DND-41 (cell line): ENCODE measurements around the gene KCNH8.

Experiments used
- ATAC-seq: fragments of 200-7000 bp; cut with Tn5 transposase; 3 replicates; pipeline ENCODE4 v1.9.1; 2021; ENCODE audit warnings: low read depth; ENCODE audit not compliant: insufficient read depth
- DNase-seq: peaks from one replicate; pipeline ENCODE4 v3.0.0-alpha.2; 2020
- H2AFZ ChIP-seq: 2 replicates; pipeline ENCODE4 v1.6.0; 2012; ENCODE audit warnings: low read depth, low read length
- H3K27ac ChIP-seq: 2 replicates; pipeline ENCODE4 v1.5.1; 2012; ENCODE audit warnings: low read length, inconsistent platforms
- H3K27me3 ChIP-seq: fragments of 200-600 bp; sonication (generic); 2 replicates; pipeline ENCODE4 v1.6.0; 2012; ENCODE audit warnings: low read length, mild to moderate bottlenecking, inconsistent platforms; ENCODE audit not compliant: insufficient read depth, poor library complexity
- H3K36me3 ChIP-seq: 2 replicates; pipeline ENCODE4 v1.5.1; 2012; ENCODE audit warnings: low read length, inconsistent platforms; ENCODE audit not compliant: insufficient read depth
- H3K4me1 ChIP-seq: 2 replicates; pipeline ENCODE4 v1.5.1; 2012; ENCODE audit warnings: mild to moderate bottlenecking, low read length; ENCODE audit not compliant: insufficient read depth
- H3K4me2 ChIP-seq: 2 replicates; pipeline ENCODE4 v1.6.0; 2012; ENCODE audit warnings: mild to moderate bottlenecking, moderate library complexity, low read length, inconsistent platforms; ENCODE audit not compliant: insufficient read depth
- H3K4me3 ChIP-seq, 2 experiments: fragments of 200-600 bp in 1 of 2; shearing (Covaris generic) in 1 of 2; 2 replicates each; pipeline ENCODE4 v1.5.1; 2012 to 2016; ENCODE audit warnings: inconsistent platforms in 2 of 2, low read length in 2 of 2, mild to moderate bottlenecking in 2 of 2, low read depth in 1 of 2, moderate library complexity in 1 of 2
- H3K79me2 ChIP-seq: 2 replicates; pipeline ENCODE4 v1.6.0; 2012; ENCODE audit warnings: low read length, inconsistent platforms; ENCODE audit not compliant: insufficient read depth
- H3K9ac ChIP-seq: 2 replicates; pipeline ENCODE4 v1.6.0; 2012; ENCODE audit warnings: low read depth, mild to moderate bottlenecking, inconsistent platforms, low read length, moderate library complexity
- H3K9me3 ChIP-seq: 2 replicates; pipeline ENCODE4 v1.5.1; 2012; ENCODE audit warnings: low read length, moderate library complexity, mild to moderate bottlenecking, inconsistent platforms; ENCODE audit not compliant: insufficient read depth, severe bottlenecking
- H4K20me1 ChIP-seq: 2 replicates; pipeline ENCODE4 v1.6.0; 2012; ENCODE audit warnings: low read length; ENCODE audit not compliant: insufficient read depth
- EZH2 ChIP-seq: IDR thresholded peaks from 3 replicates; pipeline ENCODE4 v1.6.1; 2012; ENCODE audit warnings: borderline replicate concordance, low read depth, mild to moderate bottlenecking, moderate library complexity, low read length, inconsistent platforms; ENCODE audit not compliant: severe bottlenecking
- TF ChIP-seq, protein P1 (sequence below): IDR thresholded peaks from 2 replicates; pipeline ENCODE4 v1.5.1; 2012; ENCODE audit warnings: borderline replicate concordance, low read length, moderate library complexity, mild to moderate bottlenecking; ENCODE audit not compliant: poor library complexity, severe bottlenecking; ENCODE audit errors: extremely low read depth

Gene KCNH8

GRCh38 chr3:19331931-19332330 is 183.6 kb downstream of the KCNH8 start:
- H3K36me3 ChIP-seq: no peaks in the 10 kb centered on the region
- TF ChIP-seq EZH2: no peak
- TF ChIP-seq, protein P1, sequence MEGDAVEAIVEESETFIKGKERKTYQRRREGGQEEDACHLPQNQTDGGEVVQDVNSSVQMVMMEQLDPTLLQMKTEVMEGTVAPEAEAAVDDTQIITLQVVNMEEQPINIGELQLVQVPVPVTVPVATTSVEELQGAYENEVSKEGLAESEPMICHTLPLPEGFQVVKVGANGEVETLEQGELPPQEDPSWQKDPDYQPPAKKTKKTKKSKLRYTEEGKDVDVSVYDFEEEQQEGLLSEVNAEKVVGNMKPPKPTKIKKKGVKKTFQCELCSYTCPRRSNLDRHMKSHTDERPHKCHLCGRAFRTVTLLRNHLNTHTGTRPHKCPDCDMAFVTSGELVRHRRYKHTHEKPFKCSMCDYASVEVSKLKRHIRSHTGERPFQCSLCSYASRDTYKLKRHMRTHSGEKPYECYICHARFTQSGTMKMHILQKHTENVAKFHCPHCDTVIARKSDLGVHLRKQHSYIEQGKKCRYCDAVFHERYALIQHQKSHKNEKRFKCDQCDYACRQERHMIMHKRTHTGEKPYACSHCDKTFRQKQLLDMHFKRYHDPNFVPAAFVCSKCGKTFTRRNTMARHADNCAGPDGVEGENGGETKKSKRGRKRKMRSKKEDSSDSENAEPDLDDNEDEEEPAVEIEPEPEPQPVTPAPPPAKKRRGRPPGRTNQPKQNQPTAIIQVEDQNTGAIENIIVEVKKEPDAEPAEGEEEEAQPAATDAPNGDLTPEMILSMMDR: no peak
- DNase-seq: no peak

GRCh38 chr3:19334120-19334519 is 185.8 kb downstream of the KCNH8 start:
- H3K36me3 ChIP-seq: no peaks in the 10 kb centered on the region
- no peak overlapping the region for H2AFZ ChIP-seq
- DNase-seq: no peak
- no peaks in the 10 kb centered on the region for H3K4me1 ChIP-seq
- H3K27ac ChIP-seq: no peak overlapping the region
- no peak overlapping the region for H3K9ac ChIP-seq
- no peak overlapping the region for H3K4me2 ChIP-seq
- no peaks in the 10 kb centered on the region for H3K79me2 ChIP-seq
- ATAC-seq: no peak
- TF ChIP-seq, protein P1: no peak
- TF ChIP-seq EZH2: no peak
- no peaks in the 10 kb centered on the region for H3K9me3 ChIP-seq
- H4K20me1 ChIP-seq: no peaks in the 10 kb centered on the region
- H3K27me3 ChIP-seq: no peaks in the 10 kb centered on the region
- no peak overlapping the region for H3K4me3 ChIP-seq

More at GRCh38 chr3:19331931-19332330, 183.6 kb downstream of the KCNH8 start:
- H3K79me2 ChIP-seq: no peaks in the 10 kb centered on the region
- no peaks in the 10 kb centered on the region for H3K4me1 ChIP-seq
- no peak overlapping the region for H3K27ac ChIP-seq
- H3K4me3 ChIP-seq: no peak overlapping the region
- H2AFZ ChIP-seq: no peak overlapping the region
- no peak overlapping the region for H3K4me2 ChIP-seq
- no peak for ATAC-seq
- H3K9ac ChIP-seq: no peak overlapping the region
- no peaks in the 10 kb centered on the region for H3K27me3 ChIP-seq
- no peaks in the 10 kb centered on the region for H3K9me3 ChIP-seq
- no peaks in the 10 kb centered on the region for H4K20me1 ChIP-seq

- Histone ChIP-seq H4K20me1 (no peaks in the 10 kb centered on the region), H3K27me3 (no peaks in the 10 kb centered on the region), H3K36me3 (no peaks in the 10 kb centered on the region), H3K4me1 (no peaks in the 10 kb centered on the region), H3K79me2 (no peaks in the 10 kb centered on the region), H3K27ac (no peak overlapping the region), H3K9ac (no peak overlapping the region), H3K4me2 (no peak overlapping the region), H3K9me3 (no peaks in the 10 kb centered on the region), H3K4me3 (no peak overlapping the region), H2AFZ (no peak overlapping the region)
- no peak for ATAC-seq
- DNase-seq: no peak
- TF ChIP-seq, protein P1: no peak
Observed at GRCh38 chr3:19338769-19339168, 190.5 kb downstream of the KCNH8 start.

- Histone ChIP-seq H3K4me3 (no peak overlapping the region), H4K20me1 (no peaks in the 10 kb centered on the region)
Observed at GRCh38 chr3:19342389-19342788, 194.1 kb downstream of the KCNH8 start.

More at GRCh38 chr3:19342389-19342788, 194.1 kb downstream of the KCNH8 start:
- DNase-seq: no peak
- no peaks in the 10 kb centered on the region for H3K27me3 ChIP-seq
- H3K4me1 ChIP-seq: no peaks in the 10 kb centered on the region
- H3K36me3 ChIP-seq: no peaks in the 10 kb centered on the region
- H3K4me2 ChIP-seq: no peak overlapping the region
- TF ChIP-seq, protein P1: no peak
- no peak for TF ChIP-seq EZH2
- H3K9me3 ChIP-seq: no peaks in the 10 kb centered on the region
- no peak overlapping the region for H3K27ac ChIP-seq
- H2AFZ ChIP-seq: no peak overlapping the region
- H3K79me2 ChIP-seq: no peaks in the 10 kb centered on the region
- ATAC-seq: no peak
- H3K9ac ChIP-seq: no peak overlapping the region
